Measurements from ENCODE around the gene CAVIN3.

GRCh38 chr11:6315811-6316425 lies 4.4 kb downstream of the CAVIN3 start:
- no peak for TF ChIP-seq POLR2A (IDR thresholded peaks at IDR 0.05; ENCODE audit: low read length)
- TF ChIP-seq GATA1 (IDR thresholded peaks at IDR 0.05; ENCODE audit: low read depth, low read length) = no peak

All from erythroblast (primary cell).